Activated CD8-positive, alpha-beta T cell treated with anti-CD3 and anti-CD28 coated beads, Interleukin-2, amount 10 ng/mL, durations not matched to agents 7 days and 5 days (primary cell): Measurements from ENCODE around the gene SCOC. TPM values are rescaled to one million over a fixed set of nuclear protein-coding genes. Genes with fewer than 3 reads are reported as not detected.

ENCODE experiments used
- ATAC-seq: fragments of 150-1000 bp; cut with Tn5 transposase; one replicate; pipeline ENCODE4 v1.10.0; 2021; ENCODE audit warnings: moderate library complexity
- CTCF ChIA-PET: fragments of 350-600 bp; sonication (Branson Sonifier 250); formaldehyde crosslinking; loops from one replicate; lab custom pipeline; 2021; ENCODE audit warnings: antibody characterized with exemption; lab: Charles Lee
- POLR2A ChIA-PET: fragments of 350-600 bp; sonication (Branson Sonifier 250); formaldehyde crosslinking; loops from one replicate; lab custom pipeline; 2021; ENCODE audit warnings: antibody characterized with exemption; lab: Charles Lee
- DNase-seq: peaks from one replicate; pipeline ENCODE4 v3.0.0-alpha.2; 2020
- H3K27ac Mint-ChIP-seq: one replicate; pipeline ENCODE4 v1.8.0; 2021; ENCODE audit warnings: mild to moderate bottlenecking, mixed read lengths
- H3K27me3 Mint-ChIP-seq: one replicate; pipeline ENCODE4 v1.8.0; 2021; ENCODE audit warnings: low read depth, mixed read lengths
- H3K36me3 Mint-ChIP-seq: one replicate; pipeline ENCODE4 v1.8.0; 2021; ENCODE audit warnings: low read depth, mixed read lengths
- H3K4me1 Mint-ChIP-seq: one replicate; pipeline ENCODE4 v1.8.0; 2021; ENCODE audit warnings: low read depth, mixed read lengths
- H3K4me3 Mint-ChIP-seq: one replicate; pipeline ENCODE4 v1.8.0; 2021; ENCODE audit warnings: mild to moderate bottlenecking, mixed read lengths
- H3K9me3 Mint-ChIP-seq: one replicate; pipeline ENCODE4 v1.8.0; 2022; ENCODE audit warnings: mixed read lengths; ENCODE audit not compliant: insufficient read depth
- total RNA-seq, 2 experiments: library from RNA; stranded (reverse); gene quantifications; one replicate each; pipeline ENCODE4 v1.2.3, GENCODE V29; 2021

SCOC gene
- 10 to 100 TPM; 22.7 to 24.9 TPM for total RNA-seq

DNA sequence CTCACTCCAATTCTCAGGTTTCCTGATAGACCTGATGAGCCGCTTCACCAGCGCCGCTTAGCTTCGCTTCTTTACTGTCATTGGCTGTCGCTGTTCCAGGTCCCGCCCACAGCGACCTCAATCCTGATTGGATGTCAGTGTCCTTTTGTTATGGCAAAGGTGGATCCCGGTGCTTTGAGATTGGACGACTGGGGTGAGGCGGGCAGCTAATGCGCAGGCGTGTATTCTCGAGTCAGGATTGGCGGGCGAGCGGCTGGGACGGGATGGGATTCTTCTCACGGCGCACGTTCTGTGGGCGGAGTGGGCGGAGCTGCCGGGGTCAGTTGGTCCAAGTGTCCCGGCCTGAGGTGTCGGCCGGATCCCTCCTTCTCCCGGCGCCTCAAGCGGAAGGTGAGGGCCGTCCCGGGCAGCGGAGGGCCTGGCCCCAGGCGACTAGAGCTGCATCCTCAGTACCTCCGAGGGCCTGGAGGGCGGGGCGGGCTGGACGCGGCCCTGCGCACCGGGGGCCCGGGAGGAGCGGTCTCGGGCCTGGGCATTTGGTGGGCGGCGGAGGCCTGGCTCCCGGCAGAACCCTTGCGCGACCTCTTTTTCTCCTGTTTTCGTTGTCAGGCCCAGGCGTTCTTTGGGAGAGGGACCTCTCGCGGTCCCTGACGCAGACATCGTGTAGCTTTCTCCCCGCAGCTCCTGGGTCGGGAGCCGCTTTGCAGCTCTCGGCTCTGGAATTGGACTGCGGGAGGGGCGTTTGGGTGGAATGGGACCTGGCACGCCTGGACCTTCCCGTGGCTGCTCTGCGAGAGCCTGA lies at the start of gene SCOC:
SCOC (plus strand) TSS at position 319 of the 802 bp plus-strand sequence. CDS start 5,525 bp downstream, outside the sequence.
- CTCF ChIA-PET, result interaction anchor here (0.7 to 6.2 kb wide), 20 partner anchors 10 to 717 kb away, joined by 3 to 107 read pairs (median 4); partner anchors contain the start of genes CLGN and ELMOD2
- Mint-ChIP-seq H3K4me3 (no peak within 1 kb of the TSS), H3K27ac (peak within 1 kb of the TSS; percentile 48), H3K9me3 (no peaks in the 10 kb centered on the region), H3K27me3 (no peaks in the 10 kb centered on the region), H3K36me3 (no peaks in the 10 kb centered on the region), H3K4me1 (peaks cover 13% of the 10 kb centered on the region)
- POLR2A ChIA-PET, result interaction anchor here (0.9 to 1.2 kb wide), 4 partner anchors 10 to 707 kb away, joined by 3 to 5 read pairs (median 4); no protein-coding TSS in a partner anchor
- peak; percentile 98 for ATAC-seq
- peak; percentile 99 for DNase-seq

- H3K27ac Mint-ChIP-seq, result no peak overlapping the region
- ATAC-seq, result no peak
- POLR2A ChIA-PET, result no interaction called here
Observed at GRCh38 chr4:140326395-140326993, 47.0 kb upstream of the SCOC start.

DNA sequence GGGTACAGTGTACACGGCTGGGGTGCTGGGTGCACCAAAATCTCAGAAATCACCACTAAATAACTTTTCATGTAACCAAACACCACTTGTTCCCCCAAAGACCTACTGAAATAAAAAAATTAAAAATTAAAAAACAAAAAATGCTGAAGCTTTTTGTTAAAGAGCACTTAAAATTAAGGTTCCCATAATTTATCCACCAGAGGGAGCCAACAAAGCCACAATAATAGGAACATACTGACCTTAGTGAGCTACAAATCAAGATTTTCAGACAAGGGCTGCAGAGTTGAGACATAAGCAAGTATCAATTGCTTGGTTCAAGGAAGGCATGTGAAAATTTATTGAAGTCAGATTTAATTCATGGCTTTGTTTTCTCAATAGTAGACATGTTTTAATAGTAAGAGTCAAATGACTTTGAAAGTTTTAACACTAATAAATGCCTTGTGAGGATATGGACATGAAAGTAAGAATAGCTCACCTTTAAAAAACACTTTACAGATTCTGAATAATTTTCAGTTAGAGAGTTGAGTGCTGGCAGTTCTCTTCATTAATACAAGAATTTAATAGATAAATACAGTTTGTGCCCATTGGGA lies 43.0 kb upstream of the SCOC start:
- POLR2A ChIA-PET, result no interaction called here
- Mint-ChIP-seq H3K4me1 (peaks cover 7% of the 10 kb centered on the region), H3K4me3 (no peak overlapping the region), H3K9me3 (no peaks in the 10 kb centered on the region), H3K36me3 (no peaks in the 10 kb centered on the region), H3K27me3 (peaks cover 16% of the 10 kb centered on the region), H3K27ac (no peak overlapping the region)
- CTCF ChIA-PET, result interaction anchor here (0.6 to 4.7 kb wide), 11 partner anchors 12 to 596 kb away, joined by 3 to 23 read pairs (median 4); no protein-coding TSS in a partner anchor
- DNase-seq (no peak), ATAC-seq (no peak)

More at GRCh38 chr4:140326395-140326993, 47.0 kb upstream of the SCOC start:
- Mint-ChIP-seq H3K27me3 (peaks cover 20% of the 10 kb centered on the region), H3K4me1 (peaks cover 10% of the 10 kb centered on the region), H3K36me3 (no peaks in the 10 kb centered on the region), H3K4me3 (no peak overlapping the region), H3K9me3 (no peaks in the 10 kb centered on the region)
- DNase-seq, result peak; percentile 28
- CTCF ChIA-PET, result interaction anchor here (0.9 to 1.7 kb wide), 7 partner anchors 73 to 669 kb away, joined by 3 to 6 read pairs (median 3); no protein-coding TSS in a partner anchor

DNA sequence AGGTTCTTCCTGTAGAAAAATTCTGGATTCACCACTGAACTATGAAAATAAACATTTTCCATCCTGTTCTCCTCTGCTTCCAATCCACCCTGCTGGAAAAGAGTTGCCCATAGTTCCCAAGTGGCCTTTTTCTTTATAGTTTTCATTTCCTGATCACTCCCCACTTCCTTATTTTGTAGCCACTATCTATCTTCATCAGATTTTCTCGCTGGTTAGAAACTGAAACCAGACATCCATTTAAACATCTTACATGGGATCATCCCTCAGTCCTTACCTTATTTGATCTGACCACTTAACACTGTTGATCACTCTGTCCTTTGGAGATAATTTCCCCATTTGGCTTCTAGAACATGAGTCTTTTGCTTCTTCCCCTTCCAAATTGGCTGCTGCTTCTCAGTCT lies 42.2 kb upstream of the SCOC start:
- Mint-ChIP-seq H3K27ac (no peak overlapping the region), H3K27me3 (peaks cover 15% of the 10 kb centered on the region), H3K4me1 (peaks cover 7% of the 10 kb centered on the region), H3K9me3 (no peaks in the 10 kb centered on the region), H3K36me3 (no peaks in the 10 kb centered on the region), H3K4me3 (no peak overlapping the region)
- ATAC-seq (no peak), DNase-seq (no peak)
- ChIA-PET CTCF (interaction anchor here (1.3 to 4.7 kb wide), 6 partner anchors 11 to 322 kb away, joined by 4 to 23 read pairs (median 6); no protein-coding TSS in a partner anchor), POLR2A (no interaction called here)

GRCh38 chr4:140331876-140332275 lies 41.6 kb upstream of the SCOC start:
- DNase-seq, result no peak
- Mint-ChIP-seq H3K27ac (no peak overlapping the region), H3K9me3 (no peaks in the 10 kb centered on the region), H3K4me1 (peaks cover 7% of the 10 kb centered on the region), H3K36me3 (no peaks in the 10 kb centered on the region), H3K27me3 (peaks cover 20% of the 10 kb centered on the region), H3K4me3 (no peak overlapping the region)
- no peak for ATAC-seq
- ChIA-PET POLR2A (no interaction called here), CTCF (interaction anchor here (0.9 to 2.7 kb wide), 3 partner anchors 278 to 318 kb away, joined by 3 to 10 read pairs (median 4); no protein-coding TSS in a partner anchor)

DNA sequence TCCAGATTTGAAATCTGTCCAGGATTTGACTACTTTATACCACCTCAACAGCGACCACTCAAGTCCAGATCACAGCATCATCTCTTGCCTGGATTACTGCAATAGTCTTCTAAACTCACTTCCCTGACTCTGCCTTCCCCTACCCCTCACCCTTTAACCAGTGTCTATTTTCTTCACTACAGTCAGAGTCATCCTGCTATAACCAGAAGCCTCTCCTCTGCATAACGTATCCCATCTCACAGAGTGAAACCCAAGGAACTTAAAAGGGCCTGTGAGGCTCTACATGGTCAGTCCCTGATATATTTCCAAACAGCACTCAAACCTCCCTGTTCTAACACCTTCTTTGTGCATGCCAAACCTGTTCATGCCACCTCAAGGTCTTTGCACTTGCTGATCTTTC lies 40.7 kb upstream of the SCOC start:
- peaks cover 7% of the 10 kb centered on the region for H3K4me1 Mint-ChIP-seq
- H3K27ac Mint-ChIP-seq, result no peak overlapping the region
- no peak overlapping the region for H3K4me3 Mint-ChIP-seq
- ChIA-PET CTCF (interaction anchor here (0.9 kb wide), 1 partner anchor 319 kb away, joined by 3 read pairs; no protein-coding TSS in a partner anchor), POLR2A (no interaction called here)
- H3K36me3 Mint-ChIP-seq, result no peaks in the 10 kb centered on the region
- no peak for ATAC-seq
- peaks cover 20% of the 10 kb centered on the region for H3K27me3 Mint-ChIP-seq
- H3K9me3 Mint-ChIP-seq, result no peaks in the 10 kb centered on the region
- no peak for DNase-seq

- CTCF ChIA-PET, result interaction anchor here (1.0 kb wide), 1 partner anchor 40 kb away, joined by 3 read pairs; the partner anchor contains the start of gene SCOC
Observed at GRCh38 chr4:140333523-140333922, 39.9 kb upstream of the SCOC start.

DNA sequence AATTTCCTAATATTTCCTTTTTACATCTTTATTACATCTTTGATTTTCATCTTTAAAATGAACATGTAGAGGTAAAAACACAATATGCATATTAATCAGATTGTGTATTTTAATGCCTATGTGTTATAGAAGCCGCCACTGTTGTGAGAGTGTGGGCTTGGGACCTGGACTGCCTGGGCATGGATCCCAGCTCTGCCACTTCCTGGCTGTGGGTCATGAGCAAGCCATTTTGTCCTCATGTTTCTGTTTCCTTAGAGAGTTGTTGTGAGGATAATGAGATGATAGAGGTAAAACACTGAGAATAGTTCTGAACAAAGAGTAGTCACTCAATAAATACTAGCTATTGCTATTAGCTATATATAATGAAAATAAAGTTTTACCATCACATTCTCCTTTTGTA lies 38.4 kb upstream of the SCOC start:
- ATAC-seq, result no peak
- Mint-ChIP-seq H3K4me3 (no peak overlapping the region), H3K27me3 (peaks cover 16% of the 10 kb centered on the region), H3K9me3 (no peaks in the 10 kb centered on the region), H3K27ac (no peak overlapping the region), H3K4me1 (peaks cover 7% of the 10 kb centered on the region), H3K36me3 (no peaks in the 10 kb centered on the region)
- POLR2A ChIA-PET, result no interaction called here
- CTCF ChIA-PET, result no interaction called here
- DNase-seq, result no peak

More at GRCh38 chr4:140333523-140333922, 39.9 kb upstream of the SCOC start:
- peaks cover 16% of the 10 kb centered on the region for H3K27me3 Mint-ChIP-seq
- POLR2A ChIA-PET, result no interaction called here
- no peaks in the 10 kb centered on the region for H3K9me3 Mint-ChIP-seq
- peaks cover 7% of the 10 kb centered on the region for H3K4me1 Mint-ChIP-seq
- no peak overlapping the region for H3K4me3 Mint-ChIP-seq
- DNase-seq (no peak), ATAC-seq (no peak)
- H3K27ac Mint-ChIP-seq, result no peak overlapping the region
- no peaks in the 10 kb centered on the region for H3K36me3 Mint-ChIP-seq

- Mint-ChIP-seq H3K4me3 (no peak overlapping the region), H3K27ac (no peak overlapping the region), H3K36me3 (no peaks in the 10 kb centered on the region), H3K27me3 (peaks cover 13% of the 10 kb centered on the region), H3K9me3 (no peaks in the 10 kb centered on the region), H3K4me1 (no peaks in the 10 kb centered on the region)
- POLR2A ChIA-PET, result no interaction called here
- ATAC-seq, result no peak
- CTCF ChIA-PET, result no interaction called here
- DNase-seq, result no peak
Observed at GRCh38 chr4:140336730-140337129, 36.7 kb upstream of the SCOC start.

DNA sequence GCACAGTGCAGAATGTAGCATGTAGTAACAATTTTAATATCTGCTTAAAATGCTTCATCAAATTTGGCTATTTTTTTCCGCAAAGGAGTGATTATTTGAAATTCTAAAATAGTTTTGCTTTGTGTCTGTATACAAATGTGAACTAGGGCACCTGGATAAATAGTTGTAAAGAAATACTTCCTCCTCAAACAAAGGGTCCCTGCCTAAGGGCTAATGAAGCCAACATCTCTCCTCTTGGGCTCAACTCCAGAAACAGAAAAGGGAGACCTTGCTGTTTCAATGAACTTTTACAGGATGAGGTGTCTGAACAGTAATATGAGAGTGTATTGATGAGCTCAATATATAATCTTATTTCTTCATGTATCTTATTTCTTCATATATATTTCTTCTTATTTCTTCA lies 30.8 kb upstream of the SCOC start:
- DNase-seq (no peak), ATAC-seq (no peak)
- Mint-ChIP-seq H3K4me1 (peaks cover 2% of the 10 kb centered on the region), H3K4me3 (no peak overlapping the region), H3K36me3 (no peaks in the 10 kb centered on the region), H3K27me3 (peaks cover 24% of the 10 kb centered on the region), H3K9me3 (no peaks in the 10 kb centered on the region), H3K27ac (no peak overlapping the region)
- POLR2A ChIA-PET, result no interaction called here
- CTCF ChIA-PET, result interaction anchor here (1.5 to 2.2 kb wide), 2 partner anchors 12 to 17 kb away, joined by 4 to 12 read pairs; no protein-coding TSS in a partner anchor

DNA sequence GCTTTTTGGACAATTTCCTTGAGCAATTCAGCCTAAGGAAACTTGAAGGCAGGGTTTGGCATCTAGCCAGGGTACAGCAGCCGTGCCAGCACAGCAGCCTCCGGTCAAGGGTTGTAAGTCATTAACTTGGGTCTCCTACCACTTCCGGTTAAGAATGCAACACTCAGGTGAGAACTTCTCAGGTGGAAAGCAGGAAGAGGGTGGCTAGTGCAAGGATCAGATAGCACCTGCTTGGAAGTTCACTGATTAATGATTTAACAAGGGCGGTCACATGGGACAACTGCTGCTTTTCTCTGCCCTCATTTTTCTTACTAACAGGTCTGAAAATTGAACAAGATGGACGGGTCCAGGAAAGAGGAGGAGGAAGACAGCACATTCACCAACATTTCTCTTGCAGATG lies 30.1 kb upstream of the SCOC start:
- H3K9me3 Mint-ChIP-seq, result no peaks in the 10 kb centered on the region
- H3K27ac Mint-ChIP-seq, result no peak overlapping the region
- ChIA-PET CTCF (interaction anchor here (1.0 kb wide), 1 partner anchor 31 kb away, joined by 4 read pairs; no protein-coding TSS in a partner anchor), POLR2A (no interaction called here)
- H3K27me3 Mint-ChIP-seq, result peaks cover 25% of the 10 kb centered on the region
- H3K4me1 Mint-ChIP-seq, result peaks cover 2% of the 10 kb centered on the region
- H3K4me3 Mint-ChIP-seq, result no peak overlapping the region
- DNase-seq, result no peak
- no peaks in the 10 kb centered on the region for H3K36me3 Mint-ChIP-seq
- ATAC-seq, result no peak
